Mammary epithelial cell (primary cell): ENCODE results near the gene CCDC47.
"Not testable (repeated sequence)": the region's sequence is repeated elsewhere in the genome, so short reads cannot be mapped to it uniquely, and the experiment has no call there.

Experiments used
- EZH2 ChIP-seq: IDR thresholded peaks from 2 replicates; pipeline ENCODE4 v1.6.1; 2012; ENCODE audit warnings: low read length, inconsistent platforms, borderline replicate concordance
- TF ChIP-seq, protein P1 (sequence below), 2 donors: IDR thresholded peaks in 1 of 2; conservative IDR thresholded peaks in 1 of 2; 2 replicates each; pipeline ENCODE4 v1.5.1; 2011 to 2012; ENCODE audit warnings: inconsistent platforms in 2 of 2, low read length in 2 of 2, mild to moderate bottlenecking in 2 of 2, control low read depth in 1 of 2, low read depth in 1 of 2; ENCODE audit not compliant: insufficient read depth in 1 of 2; ENCODE audit errors: extremely low read depth in 1 of 2

DNA sequence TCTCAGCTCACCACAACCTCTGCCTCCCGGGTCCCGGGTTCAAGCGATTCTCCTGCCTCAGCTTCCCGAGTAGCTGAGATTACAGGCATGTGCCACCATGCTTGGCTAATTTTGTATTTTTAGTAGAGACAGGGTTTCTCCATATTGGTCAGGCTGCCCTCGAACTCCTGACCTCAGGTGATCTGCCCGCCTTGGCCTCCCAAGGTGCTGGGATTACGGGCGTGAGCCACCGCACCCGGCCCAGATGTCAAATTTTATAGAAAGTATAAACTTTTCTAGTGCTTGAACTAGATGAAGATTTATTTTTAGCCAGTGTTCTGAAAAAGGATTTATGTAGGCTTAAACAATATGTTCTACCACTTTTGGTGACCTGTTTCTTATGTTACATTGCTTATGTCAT is 23.0 kb upstream of the CCDC47 start:
- TF ChIP-seq, protein P1, sequence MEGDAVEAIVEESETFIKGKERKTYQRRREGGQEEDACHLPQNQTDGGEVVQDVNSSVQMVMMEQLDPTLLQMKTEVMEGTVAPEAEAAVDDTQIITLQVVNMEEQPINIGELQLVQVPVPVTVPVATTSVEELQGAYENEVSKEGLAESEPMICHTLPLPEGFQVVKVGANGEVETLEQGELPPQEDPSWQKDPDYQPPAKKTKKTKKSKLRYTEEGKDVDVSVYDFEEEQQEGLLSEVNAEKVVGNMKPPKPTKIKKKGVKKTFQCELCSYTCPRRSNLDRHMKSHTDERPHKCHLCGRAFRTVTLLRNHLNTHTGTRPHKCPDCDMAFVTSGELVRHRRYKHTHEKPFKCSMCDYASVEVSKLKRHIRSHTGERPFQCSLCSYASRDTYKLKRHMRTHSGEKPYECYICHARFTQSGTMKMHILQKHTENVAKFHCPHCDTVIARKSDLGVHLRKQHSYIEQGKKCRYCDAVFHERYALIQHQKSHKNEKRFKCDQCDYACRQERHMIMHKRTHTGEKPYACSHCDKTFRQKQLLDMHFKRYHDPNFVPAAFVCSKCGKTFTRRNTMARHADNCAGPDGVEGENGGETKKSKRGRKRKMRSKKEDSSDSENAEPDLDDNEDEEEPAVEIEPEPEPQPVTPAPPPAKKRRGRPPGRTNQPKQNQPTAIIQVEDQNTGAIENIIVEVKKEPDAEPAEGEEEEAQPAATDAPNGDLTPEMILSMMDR (conservative IDR thresholded peaks at IDR 0.05 in 1 of 2, IDR thresholded peaks at IDR 0.05 in 1 of 2; ENCODE audit: extremely low read depth in 1 of 2, insufficient read depth in 1 of 2, low read depth in 1 of 2, low read length in 2 of 2): not testable (repeated sequence)
- TF ChIP-seq EZH2: not testable (repeated sequence)
